ENCODE data around the gene E4F1. TPM values are rescaled to one million over a fixed set of nuclear protein-coding genes. Genes with fewer than 3 reads are reported as not detected.

The E4F1 gene
- total and polyA plus RNA-seq, 2 donors (not counting 3 experiments of a cell fraction or from before 2014, with no cell fraction given), result 28.6 to 32.7 TPM

DNA sequence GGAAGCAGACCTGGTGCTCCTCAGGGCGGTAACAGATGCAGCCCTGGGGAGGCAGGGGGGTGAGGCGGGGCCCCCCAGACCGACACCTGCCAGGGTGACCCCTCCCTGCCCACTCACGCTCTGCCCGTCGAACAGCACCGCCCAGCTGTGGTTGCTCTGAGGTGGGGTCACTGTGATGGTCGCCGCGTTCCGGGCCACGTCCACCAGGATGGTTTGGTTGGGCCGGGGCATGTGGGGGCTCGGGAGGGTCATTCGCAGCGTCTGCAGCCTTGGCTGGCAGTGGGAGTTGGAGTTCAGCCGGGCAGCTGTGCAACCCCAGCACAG is 13.4 kb upstream of the E4F1 start:
- no peak for DNase-seq (ENCODE audit: low read depth, low spot score)
- no peaks in the 10 kb centered on the region for H3K9me1 ChIP-seq (replicated peaks; ENCODE audit: control insufficient read depth, extremely low read depth, insufficient read depth, low read length)
- no peak overlapping the region for H3K9ac ChIP-seq (replicated peaks; ENCODE audit: extremely low read depth, insufficient read depth, low read length)
- H3K27ac ChIP-seq (ENCODE audit: insufficient read depth, low read depth, low read length), result no peak overlapping the region
- H2AFZ ChIP-seq (ENCODE audit: low read depth, low read length), result no peak overlapping the region
- CTCF ChIA-PET, result no interaction called here
- H3K79me2 ChIP-seq (ENCODE audit: control insufficient read depth, insufficient read depth, low read length), result peaks cover 32% of the 10 kb centered on the region
- H3K4me1 ChIP-seq (ENCODE audit: control insufficient read depth, extremely low read depth, insufficient read depth, low read length), result peaks cover 21% of the 10 kb centered on the region
- intact Hi-C loops (cut with micrococcal nuclease) (no loop called here), dilution Hi-C loops (cut with MboI; ENCODE audit: extremely low pct_ligation_motif_present, low sequenced_read_pairs) (no loop called here)
- TF ChIP-seq MYC (IDR thresholded peaks at IDR 0.05; ENCODE audit: low read depth, low read length) (no peak), POLR2AphosphoS5 (IDR thresholded peaks at IDR 0.05; ENCODE audit: insufficient read depth, low read depth, low read length) (no peak), JUN (IDR thresholded peaks at IDR 0.05; ENCODE audit: borderline replicate concordance, insufficient read depth, insufficient read length, low read depth) (no peak), GATA2 (IDR thresholded peaks at IDR 0.05; ENCODE audit: insufficient read depth, insufficient read length, low read depth, low read length) (no peak)
- TF ChIP-seq, protein P1, sequence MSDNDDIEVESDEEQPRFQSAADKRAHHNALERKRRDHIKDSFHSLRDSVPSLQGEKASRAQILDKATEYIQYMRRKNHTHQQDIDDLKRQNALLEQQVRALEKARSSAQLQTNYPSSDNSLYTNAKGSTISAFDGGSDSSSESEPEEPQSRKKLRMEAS (IDR thresholded peaks at IDR 0.05; ENCODE audit: insufficient read depth, insufficient read length), result no peak
- BruUV-seq (replicated peaks), result no TSS peak
- FAIRE-seq, result no peak
- H3K36me3 ChIP-seq (ENCODE audit: control insufficient read depth in 2 of 2, extremely low read depth in 1 of 2, insufficient read depth in 2 of 2, low read length in 2 of 2), result peaks cover 0 to 22% of the 10 kb centered on the region in 2 experiments
- POLR2A ChIA-PET, result interaction anchor here (1.7 kb wide), 1 partner anchor 55 kb away, joined by 5 read pairs; the partner anchor contains the start of gene TRAF7
- no peak overlapping the region for H3K4me3 ChIP-seq (replicated peaks in 1 of 3; ENCODE audit: insufficient read depth in 1 of 3, low read depth in 1 of 3, low read length in 3 of 3)
- no peaks in the 10 kb centered on the region for H3K9me3 ChIP-seq (replicated peaks; ENCODE audit: control insufficient read depth, insufficient read depth, low read length)
- no peaks in the 10 kb centered on the region for H3K27me3 ChIP-seq (ENCODE audit: control insufficient read depth in 2 of 2, insufficient read depth in 2 of 2, low read length in 2 of 2)
- H3K4me2 ChIP-seq (ENCODE audit: insufficient read depth, low read length), result no peak overlapping the region
- H4K20me1 ChIP-seq (replicated peaks; ENCODE audit: control insufficient read depth, extremely low read depth, insufficient read depth, low read length), result no peaks in the 10 kb centered on the region

DNA sequence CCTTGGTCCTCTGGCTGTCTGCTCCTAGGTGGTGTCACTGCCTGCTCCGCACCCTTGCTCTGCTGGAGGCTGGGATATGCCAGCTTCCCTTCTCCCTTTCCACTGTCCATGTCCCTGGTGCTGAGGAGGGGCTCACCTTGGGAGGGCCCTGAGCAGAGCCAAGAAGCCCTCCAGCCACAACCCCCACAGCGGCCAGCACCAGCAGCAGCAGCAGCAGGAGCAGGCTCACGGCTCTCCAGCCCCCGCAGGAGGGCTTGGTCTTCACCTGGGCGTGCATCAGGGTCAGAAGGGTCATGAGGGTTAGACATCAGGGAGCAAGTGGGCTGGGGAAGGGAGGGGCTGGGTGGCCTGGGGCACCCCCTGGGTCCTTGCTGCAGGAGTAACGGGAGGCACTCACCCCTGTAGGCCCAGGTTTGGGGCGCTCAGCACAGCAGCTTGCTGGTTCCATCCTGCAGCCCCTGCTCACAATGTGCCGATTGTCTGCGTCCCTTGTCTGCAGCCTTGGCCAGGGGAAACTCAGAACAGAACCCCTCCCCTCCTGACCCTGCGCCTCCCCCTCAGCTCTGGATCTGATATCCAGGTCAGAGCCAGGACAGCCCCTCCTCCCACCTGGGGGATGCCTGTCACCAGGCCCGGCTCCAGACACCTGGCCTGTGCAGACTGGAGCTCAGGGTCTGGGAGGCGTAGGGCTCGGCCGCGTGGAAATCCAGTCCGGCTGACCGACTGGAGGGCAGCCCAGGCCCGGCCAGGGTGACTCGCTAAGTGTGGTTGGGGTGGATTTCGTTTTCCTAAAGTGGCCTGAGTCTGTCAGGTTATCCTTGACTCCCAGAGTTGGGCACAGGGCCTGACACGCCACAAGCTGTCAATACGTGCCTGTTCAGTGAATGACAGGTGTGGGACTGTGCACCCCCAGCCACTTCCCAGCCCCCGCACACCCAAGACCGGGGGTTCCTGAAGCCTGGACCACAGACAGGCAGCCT is 12.7 kb upstream of the E4F1 start, which contains the start of gene BRICD5:
TSS of gene BRICD5 (minus strand) at position 478 of the 980 bp plus-strand sequence. CDS start at position 448, 30 bp downstream.
- Histone ChIP-seq H3K4me3 (replicated peaks in 1 of 3; ENCODE audit: insufficient read depth in 1 of 3, low read depth in 1 of 3, low read length in 3 of 3) (no peak within 1 kb of the TSS), H2AFZ (ENCODE audit: low read depth, low read length) (no peak within 1 kb of the TSS), H3K27ac (ENCODE audit: insufficient read depth, low read depth, low read length) (no peak within 1 kb of the TSS), H3K4me1 (ENCODE audit: control insufficient read depth, extremely low read depth, insufficient read depth, low read length) (peaks cover 21% of the 10 kb centered on the region), H4K20me1 (replicated peaks; ENCODE audit: control insufficient read depth, extremely low read depth, insufficient read depth, low read length) (no peaks in the 10 kb centered on the region), H3K9ac (replicated peaks; ENCODE audit: extremely low read depth, insufficient read depth, low read length) (no peak within 1 kb of the TSS), H3K4me2 (ENCODE audit: insufficient read depth, low read length) (no peak within 1 kb of the TSS), H3K9me3 (replicated peaks; ENCODE audit: control insufficient read depth, insufficient read depth, low read length) (no peaks in the 10 kb centered on the region), H3K27me3 (ENCODE audit: control insufficient read depth in 2 of 2, insufficient read depth in 2 of 2, low read length in 2 of 2) (no peaks in the 10 kb centered on the region), H3K36me3 (ENCODE audit: control insufficient read depth in 2 of 2, extremely low read depth in 1 of 2, insufficient read depth in 2 of 2, low read length in 2 of 2) (peaks cover 0 to 22% of the 10 kb centered on the region in 2 experiments), H3K9me1 (replicated peaks; ENCODE audit: control insufficient read depth, extremely low read depth, insufficient read depth, low read length) (no peaks in the 10 kb centered on the region), H3K79me2 (ENCODE audit: control insufficient read depth, insufficient read depth, low read length) (peaks cover 32% of the 10 kb centered on the region)
- CTCF ChIA-PET, result no interaction called here
- dilution Hi-C loops (cut with MboI; ENCODE audit: extremely low pct_ligation_motif_present, low sequenced_read_pairs), result no loop called here
- intact Hi-C loops (cut with micrococcal nuclease), result no loop called here
- no peak for FAIRE-seq
- BruUV-seq (replicated peaks), result no TSS peak
- no peak for DNase-seq (ENCODE audit: low read depth, low spot score)
- POLR2A ChIA-PET, result interaction anchor here (2.1 kb wide), 1 partner anchor 55 kb away, joined by 9 read pairs; the partner anchor contains the start of gene TRAF7
- TF ChIP-seq FOS (IDR thresholded peaks at IDR 0.05; ENCODE audit: borderline replicate concordance, insufficient read depth, low read length), result no peak
- TF ChIP-seq, protein P2, sequence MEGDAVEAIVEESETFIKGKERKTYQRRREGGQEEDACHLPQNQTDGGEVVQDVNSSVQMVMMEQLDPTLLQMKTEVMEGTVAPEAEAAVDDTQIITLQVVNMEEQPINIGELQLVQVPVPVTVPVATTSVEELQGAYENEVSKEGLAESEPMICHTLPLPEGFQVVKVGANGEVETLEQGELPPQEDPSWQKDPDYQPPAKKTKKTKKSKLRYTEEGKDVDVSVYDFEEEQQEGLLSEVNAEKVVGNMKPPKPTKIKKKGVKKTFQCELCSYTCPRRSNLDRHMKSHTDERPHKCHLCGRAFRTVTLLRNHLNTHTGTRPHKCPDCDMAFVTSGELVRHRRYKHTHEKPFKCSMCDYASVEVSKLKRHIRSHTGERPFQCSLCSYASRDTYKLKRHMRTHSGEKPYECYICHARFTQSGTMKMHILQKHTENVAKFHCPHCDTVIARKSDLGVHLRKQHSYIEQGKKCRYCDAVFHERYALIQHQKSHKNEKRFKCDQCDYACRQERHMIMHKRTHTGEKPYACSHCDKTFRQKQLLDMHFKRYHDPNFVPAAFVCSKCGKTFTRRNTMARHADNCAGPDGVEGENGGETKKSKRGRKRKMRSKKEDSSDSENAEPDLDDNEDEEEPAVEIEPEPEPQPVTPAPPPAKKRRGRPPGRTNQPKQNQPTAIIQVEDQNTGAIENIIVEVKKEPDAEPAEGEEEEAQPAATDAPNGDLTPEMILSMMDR (IDR thresholded peaks at IDR 0.05; ENCODE audit: extremely low read depth in 1 of 2, insufficient read depth in 1 of 2, low read depth in 1 of 2, low read length in 2 of 2), result no peak
- TF ChIP-seq GATA2 (IDR thresholded peaks at IDR 0.05; ENCODE audit: insufficient read depth, insufficient read length, low read depth, low read length), result no peak
- TF ChIP-seq, protein P1 (IDR thresholded peaks at IDR 0.05; ENCODE audit: insufficient read depth, insufficient read length), result no peak
- TF ChIP-seq POLR2A (IDR thresholded peaks at IDR 0.05; ENCODE audit: low read depth, low read length), result no peak
- TF ChIP-seq JUN (IDR thresholded peaks at IDR 0.05; ENCODE audit: borderline replicate concordance, insufficient read depth, insufficient read length, low read depth), result no peak
- TF ChIP-seq MYC (IDR thresholded peaks at IDR 0.05; ENCODE audit: low read depth, low read length), result no peak
- TF ChIP-seq POLR2AphosphoS5 (IDR thresholded peaks at IDR 0.05; ENCODE audit: insufficient read depth, low read depth, low read length), result no peak
- TF ChIP-seq EZH2 (IDR thresholded peaks at IDR 0.05; ENCODE audit: borderline replicate concordance, low read depth, low read length, severe bottlenecking), result no peak

Data from endothelial cell of umbilical vein (primary cell).